ENCODE results near the gene IMMP2L.

IMMP2L gene

GRCh38 chr7:111265394-111265793 is 296.9 kb downstream of the IMMP2L start:
- TF ChIP-seq, protein P1, sequence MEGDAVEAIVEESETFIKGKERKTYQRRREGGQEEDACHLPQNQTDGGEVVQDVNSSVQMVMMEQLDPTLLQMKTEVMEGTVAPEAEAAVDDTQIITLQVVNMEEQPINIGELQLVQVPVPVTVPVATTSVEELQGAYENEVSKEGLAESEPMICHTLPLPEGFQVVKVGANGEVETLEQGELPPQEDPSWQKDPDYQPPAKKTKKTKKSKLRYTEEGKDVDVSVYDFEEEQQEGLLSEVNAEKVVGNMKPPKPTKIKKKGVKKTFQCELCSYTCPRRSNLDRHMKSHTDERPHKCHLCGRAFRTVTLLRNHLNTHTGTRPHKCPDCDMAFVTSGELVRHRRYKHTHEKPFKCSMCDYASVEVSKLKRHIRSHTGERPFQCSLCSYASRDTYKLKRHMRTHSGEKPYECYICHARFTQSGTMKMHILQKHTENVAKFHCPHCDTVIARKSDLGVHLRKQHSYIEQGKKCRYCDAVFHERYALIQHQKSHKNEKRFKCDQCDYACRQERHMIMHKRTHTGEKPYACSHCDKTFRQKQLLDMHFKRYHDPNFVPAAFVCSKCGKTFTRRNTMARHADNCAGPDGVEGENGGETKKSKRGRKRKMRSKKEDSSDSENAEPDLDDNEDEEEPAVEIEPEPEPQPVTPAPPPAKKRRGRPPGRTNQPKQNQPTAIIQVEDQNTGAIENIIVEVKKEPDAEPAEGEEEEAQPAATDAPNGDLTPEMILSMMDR (IDR thresholded peaks at IDR 0.05; ENCODE audit: poor library complexity, severe bottlenecking): no peak
- no peaks in the 10 kb centered on the region for H3K27me3 ChIP-seq (ENCODE audit: insufficient read depth, poor library complexity, severe bottlenecking)
- no peak for ATAC-seq (ENCODE audit: low read depth)

GRCh38 chr7:111264981-111265380 is 297.3 kb downstream of the IMMP2L start:
- no peaks in the 10 kb centered on the region for H3K9me3 ChIP-seq (ENCODE audit: severe bottlenecking)
- ATAC-seq (ENCODE audit: low read depth) (no peak), DNase-seq (ENCODE audit: low spot score) (no peak)
- H3K4me3 ChIP-seq (ENCODE audit: severe bottlenecking): no peak overlapping the region
- H3K27me3 ChIP-seq (ENCODE audit: insufficient read depth, poor library complexity, severe bottlenecking): no peaks in the 10 kb centered on the region
- no peaks in the 10 kb centered on the region for H3K4me1 ChIP-seq (ENCODE audit: insufficient read depth, poor library complexity, severe bottlenecking)
- TF ChIP-seq, protein P1 (IDR thresholded peaks at IDR 0.05; ENCODE audit: poor library complexity, severe bottlenecking): no peak
- H3K36me3 ChIP-seq (ENCODE audit: low read depth): no peaks in the 10 kb centered on the region
- no peak overlapping the region for H3K27ac ChIP-seq (ENCODE audit: poor library complexity, severe bottlenecking)

More at GRCh38 chr7:111265394-111265793, 296.9 kb downstream of the IMMP2L start:
- H3K4me3 ChIP-seq (ENCODE audit: severe bottlenecking): no peak overlapping the region
- H3K4me1 ChIP-seq (ENCODE audit: insufficient read depth, poor library complexity, severe bottlenecking): no peaks in the 10 kb centered on the region
- no peaks in the 10 kb centered on the region for H3K36me3 ChIP-seq (ENCODE audit: low read depth)
- H3K27ac ChIP-seq (ENCODE audit: poor library complexity, severe bottlenecking): no peak overlapping the region
- no peak for DNase-seq (ENCODE audit: low spot score)
- H3K9me3 ChIP-seq (ENCODE audit: severe bottlenecking): no peaks in the 10 kb centered on the region

DNA sequence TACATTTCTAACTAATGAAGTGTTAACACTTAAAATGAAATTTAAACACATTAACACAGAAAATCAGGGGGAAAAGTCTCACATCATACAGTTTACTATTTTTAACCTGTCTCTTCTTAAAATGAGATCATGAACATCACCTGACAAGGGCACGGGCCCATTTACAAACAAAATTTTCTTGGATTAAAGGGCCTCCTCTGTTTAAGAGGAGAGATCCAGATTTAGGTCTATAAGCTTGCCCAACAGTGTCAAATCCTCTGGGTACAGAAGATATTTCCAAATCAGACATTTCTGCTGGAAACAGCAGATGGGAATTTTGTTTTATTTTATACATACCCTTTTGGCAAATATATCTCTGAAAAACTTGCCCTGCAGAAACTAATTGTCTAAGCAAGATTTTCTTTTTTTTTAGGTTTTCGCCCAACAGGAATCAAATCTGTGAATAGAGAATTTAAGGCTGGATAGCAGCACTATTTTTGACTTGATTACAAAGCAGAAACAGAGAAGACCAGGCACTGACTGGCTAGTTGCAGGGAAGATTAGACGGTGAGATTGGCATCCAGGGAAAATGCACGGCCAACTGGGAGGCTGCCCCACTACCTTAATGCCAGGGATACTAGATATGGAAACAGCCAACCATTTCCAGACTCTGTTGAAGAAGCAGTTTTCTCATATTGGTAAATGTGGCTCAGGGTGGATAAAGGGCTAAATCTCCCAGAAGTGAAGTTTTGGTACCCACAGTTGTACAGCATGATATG is 298.0 kb downstream of the IMMP2L start:
- TF ChIP-seq, protein P1 (IDR thresholded peaks at IDR 0.05; ENCODE audit: poor library complexity, severe bottlenecking): no peak

DNA sequence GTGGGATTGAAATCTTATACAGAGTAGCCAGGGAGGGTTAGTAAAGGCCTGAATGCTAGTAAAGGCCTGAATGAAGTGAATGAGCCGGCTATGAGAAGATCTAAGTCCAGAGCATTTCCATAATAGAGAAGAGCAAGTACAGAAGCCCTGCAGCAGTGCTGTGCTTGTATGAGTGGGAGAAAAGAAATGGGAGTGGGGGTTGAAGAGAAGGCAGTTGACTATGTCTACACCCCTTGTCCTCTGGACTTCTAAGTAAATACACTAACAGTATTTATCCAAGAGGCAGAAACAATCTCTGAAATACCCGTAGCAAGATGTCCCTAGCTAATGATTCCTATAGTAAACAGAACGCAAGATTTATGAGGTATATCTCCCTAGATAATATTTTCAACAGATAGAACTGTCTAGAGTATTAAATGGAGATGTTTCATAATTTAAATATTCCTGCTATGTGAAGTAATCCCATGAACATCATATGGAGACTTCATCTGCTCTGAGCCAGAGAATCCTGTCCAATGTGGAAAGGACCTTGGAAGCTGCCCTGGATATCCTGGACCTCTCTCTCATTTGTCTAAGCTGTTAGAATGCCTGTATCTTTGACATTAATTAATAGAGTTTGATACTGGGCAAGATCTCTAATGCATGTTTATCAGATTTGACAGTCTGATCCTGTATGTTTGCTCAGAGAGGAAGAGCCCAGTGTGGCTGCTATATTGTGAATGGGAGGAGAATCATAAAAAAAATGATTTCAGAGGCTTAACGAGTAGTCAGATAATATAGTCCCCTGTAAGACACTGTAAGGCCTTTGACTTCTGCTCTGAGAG is 299.8 kb downstream of the IMMP2L start:
- Histone ChIP-seq H3K27me3 (ENCODE audit: insufficient read depth, poor library complexity, severe bottlenecking) (no peaks in the 10 kb centered on the region), H3K4me3 (ENCODE audit: severe bottlenecking) (no peak overlapping the region), H3K36me3 (ENCODE audit: low read depth) (no peaks in the 10 kb centered on the region), H3K4me1 (ENCODE audit: insufficient read depth, poor library complexity, severe bottlenecking) (no peaks in the 10 kb centered on the region), H3K27ac (ENCODE audit: poor library complexity, severe bottlenecking) (no peak overlapping the region), H3K9me3 (ENCODE audit: severe bottlenecking) (no peaks in the 10 kb centered on the region)
- DNase-seq (ENCODE audit: low spot score): no peak
- TF ChIP-seq, protein P1 (IDR thresholded peaks at IDR 0.05; ENCODE audit: poor library complexity, severe bottlenecking): no peak
- no peak for ATAC-seq (ENCODE audit: low read depth)

More for the DNA sequence above, 298.0 kb downstream of the IMMP2L start:
- Histone ChIP-seq H3K27me3 (ENCODE audit: insufficient read depth, poor library complexity, severe bottlenecking) (no peaks in the 10 kb centered on the region), H3K27ac (ENCODE audit: poor library complexity, severe bottlenecking) (no peak overlapping the region), H3K36me3 (ENCODE audit: low read depth) (no peaks in the 10 kb centered on the region), H3K4me3 (ENCODE audit: severe bottlenecking) (no peak overlapping the region), H3K4me1 (ENCODE audit: insufficient read depth, poor library complexity, severe bottlenecking) (no peaks in the 10 kb centered on the region), H3K9me3 (ENCODE audit: severe bottlenecking) (no peaks in the 10 kb centered on the region)
- ATAC-seq (ENCODE audit: low read depth): no peak
- no peak for DNase-seq (ENCODE audit: low spot score)

All from RWPE2 (cell line).